ENCODE measurements around the gene NAT14.

The NAT14 gene

GRCh38 chr19:55503502-55504251, 18.7 kb downstream of the NAT14 start:
- TF ChIP-seq CTCF (conservative IDR thresholded peaks at IDR 0.05), result peak; percentile 91
- no peak overlapping the region for H3K27ac ChIP-seq

- TF ChIP-seq CTCF (conservative IDR thresholded peaks at IDR 0.05), result peak; percentile 28
- no peak overlapping the region for H3K27ac ChIP-seq
These were observed 19.2 kb downstream of the NAT14 start for GRCh38 chr19:55504252-55504603.

GRCh38 chr19:55504981-55505380, 20.0 kb downstream of the NAT14 start:
- no peak for TF ChIP-seq CTCF (conservative IDR thresholded peaks at IDR 0.05)

GRCh38 chr19:55508120-55508519, 23.1 kb downstream of the NAT14 start:
- TF ChIP-seq CTCF (conservative IDR thresholded peaks at IDR 0.05), result no peak
- H3K27ac ChIP-seq, result no peak overlapping the region

More at GRCh38 chr19:55504981-55505380, 20.0 kb downstream of the NAT14 start:
- no peak overlapping the region for H3K27ac ChIP-seq

- peak; percentile 95 for TF ChIP-seq CTCF (conservative IDR thresholded peaks at IDR 0.05)
- peak overlapping the region; percentile 53; the same call in 1 of the 2 replicates for H3K27ac ChIP-seq
These were observed 32.1 kb downstream of the NAT14 start for GRCh38 chr19:55516878-55517620.

- no peak overlapping the region for H3K27ac ChIP-seq
These were observed 34.7 kb downstream of the NAT14 start for GRCh38 chr19:55519451-55520311.

More at GRCh38 chr19:55519451-55520311, 34.7 kb downstream of the NAT14 start:
- TF ChIP-seq CTCF (conservative IDR thresholded peaks at IDR 0.05), result no peak

Data from VCaP (cell line).